ENCODE measurements around the gene PLSCR1. TPM values are rescaled to one million over a fixed set of nuclear protein-coding genes. Genes with fewer than 3 reads are reported as not detected.
"Not testable (repeated sequence)": the region's sequence is repeated elsewhere in the genome, so short reads cannot be mapped to it uniquely, and the experiment has no call there.

PLSCR1 gene
- polyA plus RNA-seq, 12 donors: 12.8 to 38.8 (median 21.7) TPM; not detected in 1

GRCh38 chr3:146554151-146554760, 9.8 kb upstream of the PLSCR1 start:
- no peak for DNase-seq

- DNase-seq: no peak
Observed at GRCh38 chr3:146550743-146551510, 6.5 kb upstream of the PLSCR1 start.

- no peak for DNase-seq
Observed at GRCh38 chr3:146550070-146550615, 5.7 kb upstream of the PLSCR1 start.

GRCh38 chr3:146547235-146547835, 2.9 kb upstream of the PLSCR1 start:
- no peak for DNase-seq

GRCh38 chr3:146546366-146546965, 2.1 kb upstream of the PLSCR1 start:
- DNase-seq: no peak

- no peak for DNase-seq
Observed at GRCh38 chr3:146544929-146545528, 622 bp upstream of the PLSCR1 start.

- peak; percentile 63 for DNase-seq
Observed at GRCh38 chr3:146543461-146544001, 876 bp downstream of the PLSCR1 start.

- DNase-seq: no peak
Observed at GRCh38 chr3:146542978-146543377, 1.4 kb downstream of the PLSCR1 start.

- DNase-seq: no peak
Observed at GRCh38 chr3:146542179-146542578, 2.2 kb downstream of the PLSCR1 start.

- no peak for DNase-seq
Observed at GRCh38 chr3:146540978-146541377, 3.4 kb downstream of the PLSCR1 start.

- DNase-seq: no peak
Observed at GRCh38 chr3:146540236-146540635, 4.2 kb downstream of the PLSCR1 start.

- DNase-seq: no peak
Observed at GRCh38 chr3:146539315-146539714, 5.1 kb downstream of the PLSCR1 start.

- no peak for DNase-seq
Observed at GRCh38 chr3:146537603-146538002, 6.8 kb downstream of the PLSCR1 start.

GRCh38 chr3:146536681-146537080, 7.7 kb downstream of the PLSCR1 start:
- DNase-seq: no peak

- no peak for DNase-seq
Observed at GRCh38 chr3:146532406-146532805, 12.0 kb downstream of the PLSCR1 start.

GRCh38 chr3:146530609-146531008, 13.8 kb downstream of the PLSCR1 start:
- DNase-seq: no peak

- no peak for DNase-seq
Observed at GRCh38 chr3:146529021-146529420, 15.4 kb downstream of the PLSCR1 start.

- DNase-seq: no peak
Observed at GRCh38 chr3:146524961-146525360, 19.4 kb downstream of the PLSCR1 start.

- DNase-seq: no peak
Observed at GRCh38 chr3:146523531-146523930, 20.9 kb downstream of the PLSCR1 start.

GRCh38 chr3:146522174-146523158, 21.9 kb downstream of the PLSCR1 start:
- DNase-seq: not testable (repeated sequence)

Data from muscle of arm (tissue), 12 donors.